Measurements from ENCODE around the gene MDC1. TPM values are rescaled to one million over a fixed set of nuclear protein-coding genes. Genes with fewer than 3 reads are reported as not detected.

The MDC1 gene
- total RNA-seq, 2 experiments from 2014 or later: 66.4 to 70.2 TPM

- POLR2A ChIA-PET: interaction anchor here (0.5 to 0.7 kb wide), 3 partner anchors 43 to 514 kb away, joined by 3 to 7 read pairs (median 4); no protein-coding TSS in a partner anchor
- CTCF ChIA-PET: interaction anchor here (1.4 to 1.8 kb wide), 3 partner anchors 9 to 187 kb away, joined by 3 to 10 read pairs (median 7); no protein-coding TSS in a partner anchor
These were observed 11.0 kb upstream of the MDC1 start for GRCh38 chr6:30727920-30728553.

DNA sequence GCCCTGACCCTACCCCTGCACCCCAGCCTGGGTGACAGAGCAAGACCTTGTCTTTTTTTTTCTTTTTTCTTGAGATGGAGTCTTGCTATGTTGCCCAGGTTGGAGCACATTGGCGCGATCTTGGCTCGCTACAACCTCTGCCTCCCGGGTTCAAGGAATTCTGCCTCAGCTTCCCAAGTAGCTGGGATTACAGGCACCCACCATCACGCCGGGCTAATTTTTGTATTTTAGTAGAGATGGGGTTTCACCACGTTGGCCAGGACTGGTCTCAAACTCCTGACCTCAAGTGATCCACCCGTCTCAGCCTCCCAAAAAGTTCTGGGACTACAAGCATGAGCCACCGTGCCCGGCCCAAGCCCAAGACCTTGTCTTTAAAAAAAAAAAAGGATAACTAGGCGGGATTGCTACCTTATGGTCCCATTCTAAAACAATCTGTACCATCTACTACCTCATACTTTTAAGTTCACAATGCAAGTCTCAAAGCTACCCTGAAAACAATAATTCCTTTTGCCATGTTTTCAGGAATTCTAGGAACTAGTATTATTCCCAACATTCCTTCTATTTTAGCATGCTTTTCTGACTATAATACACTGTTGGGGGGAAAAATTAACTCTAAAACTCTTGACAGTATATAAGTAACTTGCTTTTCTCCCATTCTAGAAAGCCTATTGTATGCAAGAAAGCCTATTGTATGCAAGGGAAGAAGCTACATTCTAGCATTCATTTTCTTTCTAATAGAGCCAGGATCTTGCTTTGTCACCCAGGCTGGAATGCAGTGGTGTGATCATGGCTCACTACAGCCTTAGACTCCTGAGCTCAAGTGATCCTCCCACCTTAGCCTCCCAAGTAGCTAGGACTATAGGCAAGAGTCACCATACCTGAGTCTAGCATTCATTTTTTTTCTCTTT, 9.7 kb upstream of the MDC1 start:
- CTCF ChIA-PET: interaction anchor here (0.9 to 1.3 kb wide), 4 partner anchors 10 to 54 kb away, joined by 3 to 4 read pairs (median 3); partner anchors contain the start of gene DHX16
- POLR2A ChIA-PET: interaction anchor here (0.7 kb wide), 1 partner anchor 138 kb away, joined by 5 read pairs; no protein-coding TSS in a partner anchor

DNA sequence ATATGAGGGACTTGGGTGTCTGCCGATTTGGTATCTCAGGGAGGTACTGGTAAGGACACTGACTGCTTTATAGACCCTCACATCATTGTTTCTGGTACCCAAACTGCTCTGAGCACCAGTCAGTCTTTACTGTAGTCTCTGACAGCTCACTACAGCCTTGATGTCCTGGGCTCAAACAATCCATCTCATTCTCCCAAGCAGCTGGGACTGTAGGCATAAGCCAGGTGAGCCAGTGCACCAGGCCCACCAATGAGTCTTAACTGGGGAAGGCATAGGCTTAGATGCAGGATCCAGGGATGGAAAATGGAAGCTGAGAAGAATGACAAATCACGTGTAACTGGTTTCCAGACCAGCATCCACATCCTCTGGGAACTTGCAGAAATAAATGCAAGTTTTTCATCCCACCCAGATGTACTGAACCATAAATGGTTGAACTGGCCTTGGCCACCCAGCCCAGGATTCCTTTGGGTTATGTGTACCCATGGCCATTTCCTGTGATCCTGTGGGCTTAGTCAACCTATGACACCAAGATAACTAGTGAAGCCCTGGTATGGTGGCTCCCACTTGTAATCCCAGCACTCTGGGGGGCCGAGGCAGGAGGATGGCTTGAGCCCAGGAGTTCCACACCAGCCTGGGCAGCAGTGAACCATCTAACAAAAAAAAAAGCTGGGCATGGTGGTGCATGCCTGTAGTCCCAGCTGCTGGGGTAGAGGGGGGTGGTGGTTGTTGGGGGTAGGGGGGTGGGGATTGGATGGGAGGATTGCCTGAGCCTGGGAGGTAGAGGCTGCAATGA, 8.8 kb upstream of the MDC1 start:
- CTCF ChIA-PET: interaction anchor here (1.1 to 1.3 kb wide), 3 partner anchors 11 to 53 kb away, joined by 3 to 4 read pairs (median 3); partner anchors contain the start of gene DHX16
- POLR2A ChIA-PET: interaction anchor here (0.5 kb wide), 1 partner anchor 323 kb away, joined by 3 read pairs; no protein-coding TSS in a partner anchor

- POLR2A ChIA-PET: interaction anchor here (0.6 to 8.4 kb wide), 3 partner anchors 44 to 115 kb away, joined by 3 to 98 read pairs (median 4); no protein-coding TSS in a partner anchor
- CTCF ChIA-PET: interaction anchor here (0.6 to 5.3 kb wide), 4 partner anchors 11 to 93 kb away, joined by 3 to 64 read pairs (median 28); no protein-coding TSS in a partner anchor
These were observed 8.0 kb upstream of the MDC1 start for GRCh38 chr6:30724906-30725667.

DNA sequence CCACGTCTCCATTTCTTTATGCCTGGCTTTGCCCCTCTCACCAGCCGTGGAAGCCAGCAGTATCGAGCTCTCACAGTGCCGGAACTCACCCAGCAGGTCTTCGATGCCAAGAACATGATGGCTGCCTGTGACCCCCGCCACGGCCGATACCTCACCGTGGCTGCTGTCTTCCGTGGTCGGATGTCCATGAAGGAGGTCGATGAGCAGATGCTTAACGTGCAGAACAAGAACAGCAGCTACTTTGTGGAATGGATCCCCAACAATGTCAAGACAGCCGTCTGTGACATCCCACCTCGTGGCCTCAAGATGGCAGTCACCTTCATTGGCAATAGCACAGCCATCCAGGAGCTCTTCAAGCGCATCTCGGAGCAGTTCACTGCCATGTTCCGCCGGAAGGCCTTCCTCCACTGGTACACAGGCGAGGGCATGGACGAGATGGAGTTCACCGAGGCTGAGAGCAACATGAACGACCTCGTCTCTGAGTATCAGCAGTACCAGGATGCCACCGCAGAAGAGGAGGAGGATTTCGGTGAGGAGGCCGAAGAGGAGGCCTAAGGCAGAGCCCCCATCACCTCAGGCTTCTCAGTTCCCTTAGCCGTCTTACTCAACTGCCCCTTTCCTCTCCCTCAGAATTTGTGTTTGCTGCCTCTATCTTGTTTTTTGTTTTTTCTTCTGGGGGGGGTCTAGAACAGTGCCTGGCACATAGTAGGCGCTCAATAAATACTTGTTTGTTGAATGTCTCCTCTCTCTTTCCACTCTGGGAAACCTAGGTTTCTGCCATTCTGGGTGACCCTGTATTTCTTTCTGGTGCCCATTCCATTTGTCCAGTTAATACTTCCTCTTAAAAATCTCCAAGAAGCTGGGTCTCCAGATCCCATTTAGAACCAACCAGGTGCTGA, 7.0 kb upstream of the MDC1 start:
- CTCF ChIA-PET: interaction anchor here (1.6 to 5.3 kb wide), 5 partner anchors 12 to 88 kb away, joined by 3 to 64 read pairs (median 5); partner anchors contain the start of gene FLOT1
- POLR2A ChIA-PET: interaction anchor here (1.0 to 8.4 kb wide), 2 partner anchors 43 to 114 kb away, joined by 3 to 98 read pairs; no protein-coding TSS in a partner anchor

GRCh38 chr6:30723159-30723842, 6.2 kb upstream of the MDC1 start:
- POLR2A ChIA-PET: interaction anchor here (1.0 to 8.4 kb wide), 4 partner anchors 9 to 97 kb away, joined by 3 to 98 read pairs (median 4); partner anchors contain the start of gene ATAT1
- CTCF ChIA-PET: interaction anchor here (0.6 to 5.5 kb wide), 15 partner anchors 8 to 158 kb away, joined by 3 to 64 read pairs (median 3); partner anchors contain the start of genes C6orf136, DHX16, FLOT1 and MRPS18B

- ChIA-PET CTCF (interaction anchor here (0.6 to 5.5 kb wide), 17 partner anchors 8 to 160 kb away, joined by 3 to 64 read pairs (median 3); partner anchors contain the start of genes C6orf136, DHX16, FLOT1 and MRPS18B), POLR2A (interaction anchor here (0.7 to 8.4 kb wide), 13 partner anchors 8 to 151 kb away, joined by 3 to 98 read pairs (median 4); partner anchors contain the start of genes ABCF1, ATAT1, DHX16 and MRPS18B)
These were observed 5.4 kb upstream of the MDC1 start for GRCh38 chr6:30722280-30723112.

GRCh38 chr6:30722025-30722279, 4.9 kb upstream of the MDC1 start:
- POLR2A ChIA-PET: interaction anchor here (0.7 to 8.4 kb wide), 12 partner anchors 9 to 151 kb away, joined by 3 to 98 read pairs (median 4); partner anchors contain the start of genes ABCF1, ATAT1, DHX16 and MRPS18B
- CTCF ChIA-PET: interaction anchor here (0.7 to 5.5 kb wide), 13 partner anchors 9 to 160 kb away, joined by 3 to 64 read pairs (median 4); partner anchors contain the start of genes C6orf136 and DHX16

- ChIA-PET POLR2A (interaction anchor here (0.9 to 8.4 kb wide), 9 partner anchors 9 to 106 kb away, joined by 3 to 98 read pairs (median 5); partner anchors contain the start of gene DHX16), CTCF (interaction anchor here (0.6 to 5.5 kb wide), 9 partner anchors 10 to 161 kb away, joined by 3 to 64 read pairs (median 7); partner anchors contain the start of gene DHX16)
These were observed 4.3 kb upstream of the MDC1 start for GRCh38 chr6:30721198-30722024.

DNA sequence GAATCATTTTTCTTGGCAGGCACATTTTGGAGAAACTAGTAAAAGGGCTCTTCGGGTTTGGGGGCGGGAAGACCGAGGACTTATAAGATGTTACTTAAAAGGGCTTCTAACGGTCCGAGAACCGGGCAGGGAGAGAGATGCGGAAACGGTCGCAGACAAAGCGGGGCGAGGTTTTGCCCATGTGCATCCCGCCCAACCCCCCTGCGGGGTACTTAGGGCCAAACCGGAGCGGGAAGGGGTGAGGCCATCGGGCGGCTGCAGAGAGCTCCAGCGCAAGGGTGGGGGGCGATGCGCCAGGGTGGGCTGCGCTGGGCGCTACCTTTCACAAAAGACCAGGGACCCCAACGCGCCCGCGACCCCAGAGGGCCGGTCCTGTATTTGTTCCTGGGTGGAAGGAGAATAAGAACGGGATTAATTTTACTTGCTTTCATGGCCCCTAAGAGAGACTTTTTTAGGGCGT, 3.7 kb upstream of the MDC1 start:
- ChIA-PET POLR2A (interaction anchor here (0.6 to 8.4 kb wide), 6 partner anchors 9 to 105 kb away, joined by 3 to 98 read pairs (median 7); no protein-coding TSS in a partner anchor), CTCF (interaction anchor here (0.6 to 5.5 kb wide), 4 partner anchors 10 to 105 kb away, joined by 3 to 64 read pairs (median 41); no protein-coding TSS in a partner anchor)

- POLR2A ChIA-PET: interaction anchor here (0.6 to 8.4 kb wide), 6 partner anchors 8 to 105 kb away, joined by 3 to 98 read pairs (median 7); no protein-coding TSS in a partner anchor
- CTCF ChIA-PET: interaction anchor here (1.5 to 5.5 kb wide), 6 partner anchors 8 to 41 kb away, joined by 5 to 64 read pairs (median 28); no protein-coding TSS in a partner anchor
These were observed 3.0 kb upstream of the MDC1 start, which contains the start of gene TUBB for GRCh38 chr6:30719791-30720737. Gene TUBB (plus strand): TSS chr6:30720352. CDS start chr6:30720507, 155 bp downstream.

DNA sequence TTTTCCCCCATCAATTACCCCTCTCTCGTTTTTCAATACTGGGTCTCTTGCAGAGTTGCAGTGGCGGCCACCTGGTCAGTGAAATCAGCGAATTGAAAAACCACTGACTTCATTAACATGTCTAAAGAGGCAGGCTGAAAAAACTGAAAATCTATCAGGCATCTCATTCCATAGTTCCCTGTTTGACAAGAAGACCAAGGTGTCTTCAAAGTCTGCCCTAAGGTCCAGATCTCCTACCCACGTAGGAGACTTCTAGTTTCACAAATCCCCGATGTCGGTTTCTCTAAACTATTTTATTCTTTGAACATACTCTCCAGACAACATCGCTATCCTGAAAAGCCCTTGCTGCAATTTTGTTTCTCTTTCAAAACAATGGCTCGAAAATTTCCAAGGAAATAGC, 2.3 kb upstream of the MDC1 start:
- CTCF ChIA-PET: interaction anchor here (1.4 to 5.5 kb wide), 5 partner anchors 9 to 41 kb away, joined by 5 to 33 read pairs (median 7); no protein-coding TSS in a partner anchor
- POLR2A ChIA-PET: interaction anchor here (0.7 to 8.4 kb wide), 3 partner anchors 12 to 104 kb away, joined by 7 to 98 read pairs (median 10); no protein-coding TSS in a partner anchor

All from activated CD8-positive, alpha-beta memory T cell treated with anti-CD3 and anti-CD28 coated beads for 36 hours (primary cell).